Fibroblast of skin of right biceps (primary cell): ENCODE measurements around the gene LRR1.
"Not testable (repeated sequence)": the region's sequence is repeated elsewhere in the genome, so short reads cannot be mapped to it uniquely, and the experiment has no call there.

Source experiments
- DNase-seq: peaks from one replicate; pipeline ENCODE4 v3.0.0-alpha.2; 2013

Gene LRR1

DNA sequence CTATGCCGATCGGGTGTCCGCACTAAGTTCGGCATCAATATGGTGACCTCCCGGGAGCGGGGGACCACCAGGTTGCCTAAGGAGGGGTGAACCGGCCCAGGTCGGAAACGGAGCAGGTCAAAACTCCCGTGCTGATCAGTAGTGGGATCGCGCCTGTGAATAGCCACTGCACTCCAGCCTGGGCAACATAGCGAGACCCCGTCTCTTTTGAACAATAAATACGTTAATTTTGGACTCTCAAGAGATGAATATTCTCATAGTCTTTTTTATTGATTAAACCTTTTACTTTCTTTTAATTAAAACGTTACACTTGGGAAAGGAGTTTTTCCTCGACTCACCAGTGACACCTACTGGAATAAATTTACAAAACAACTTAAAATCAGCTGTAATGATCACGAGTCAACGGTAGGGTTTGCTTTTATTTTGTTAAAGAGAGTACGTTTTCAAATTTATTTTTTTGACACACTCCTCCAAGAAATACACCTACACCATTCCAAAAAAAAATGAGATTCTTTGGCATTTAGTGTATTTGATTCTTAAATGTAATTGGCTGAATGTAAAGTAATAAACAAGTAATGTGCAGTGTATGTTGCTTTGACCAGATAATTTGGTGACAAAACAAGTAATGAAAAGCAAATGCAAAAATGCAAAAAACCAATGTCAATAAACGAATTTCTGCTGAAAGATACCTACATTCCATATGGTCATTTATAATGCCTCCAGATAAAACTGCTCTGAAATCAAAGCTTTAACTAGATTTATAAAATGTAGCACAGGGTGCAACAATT lies 11.9 kb upstream of the LRR1 start:
- peak; percentile 84 for DNase-seq

DNA sequence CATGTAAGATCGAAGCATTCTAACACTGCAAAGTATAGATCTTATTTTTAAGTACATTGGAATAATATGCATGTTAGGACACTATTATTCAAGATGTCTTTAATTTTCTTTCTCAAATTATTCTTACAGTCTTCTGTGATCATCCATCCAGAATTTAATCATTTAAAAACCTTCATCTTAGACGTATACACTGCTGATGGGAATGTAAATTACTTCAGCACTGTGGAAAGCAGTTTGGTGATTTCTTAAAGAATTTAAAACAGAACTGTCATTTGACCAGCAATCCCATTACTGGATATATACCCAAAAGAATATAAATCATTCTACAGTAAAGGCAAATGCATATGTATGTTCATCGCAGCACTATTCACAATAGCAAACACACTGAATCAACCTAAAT lies 9.4 kb upstream of the LRR1 start:
- DNase-seq: no peak

DNA sequence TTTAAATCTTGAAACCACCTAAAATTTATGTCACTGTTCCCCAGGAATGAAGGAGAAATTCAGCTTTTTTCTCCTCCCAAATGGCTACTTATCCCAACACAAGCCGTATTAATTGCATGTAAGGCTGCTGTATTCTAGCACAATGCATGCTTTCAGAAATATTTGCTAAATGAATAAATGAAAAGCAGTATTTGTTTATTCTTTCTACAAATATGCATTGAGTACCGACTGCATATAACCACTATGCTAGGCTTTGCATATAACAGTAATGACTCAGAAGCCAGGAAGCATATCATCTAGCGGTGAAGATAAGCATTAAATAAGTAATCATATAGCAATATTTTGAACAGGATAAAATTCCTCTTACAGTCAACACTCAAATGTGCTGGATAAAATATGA lies 5.7 kb upstream of the LRR1 start:
- peak; percentile 78 for DNase-seq

DNA sequence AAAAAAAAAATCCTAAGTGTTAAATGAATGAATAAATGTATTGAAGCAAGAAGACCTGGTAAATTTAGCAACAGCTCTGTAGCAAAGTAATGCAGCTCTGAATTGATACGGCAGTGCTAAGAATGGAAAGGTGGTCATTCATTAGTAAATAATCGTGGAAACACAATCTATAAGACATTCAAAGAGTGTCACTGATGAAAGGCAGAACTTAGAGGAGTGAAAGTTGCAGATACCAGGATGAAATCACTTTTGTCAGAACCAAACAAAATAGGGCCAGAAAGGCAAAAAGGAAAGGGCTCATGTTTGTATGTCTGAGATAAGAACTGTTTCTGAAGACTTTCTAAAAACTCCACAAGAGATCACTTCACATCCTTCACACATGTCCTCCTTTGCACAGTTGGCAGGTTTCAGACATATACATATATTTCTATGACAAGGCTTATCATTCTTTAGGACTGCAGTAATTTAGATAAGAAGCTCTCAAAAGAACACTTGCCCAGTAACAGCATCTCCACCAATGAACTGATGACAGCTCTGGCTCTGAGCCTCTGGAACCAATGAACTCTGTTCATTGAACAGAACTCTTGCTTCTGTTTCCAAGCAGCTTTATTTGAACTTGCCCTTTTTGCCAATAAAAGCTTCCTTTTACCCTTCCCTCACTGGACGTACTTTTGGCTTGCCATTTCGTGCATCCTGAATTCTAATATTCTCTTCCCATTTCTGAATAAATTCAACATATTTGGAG lies 4.2 kb upstream of the LRR1 start:
- peak; percentile 29 for DNase-seq

- DNase-seq: no peak
Observed at GRCh38 chr14:49598189-49598484, 603 bp upstream of the LRR1 start.

- no peak for DNase-seq
Observed at GRCh38 chr14:49607583-49607982, 8.8 kb downstream of the LRR1 start.

- no peak for DNase-seq
Observed at GRCh38 chr14:49612251-49612650, 13.5 kb downstream of the LRR1 start.

- DNase-seq: no peak
Observed at GRCh38 chr14:49612671-49613070, 13.9 kb downstream of the LRR1 start.

DNA sequence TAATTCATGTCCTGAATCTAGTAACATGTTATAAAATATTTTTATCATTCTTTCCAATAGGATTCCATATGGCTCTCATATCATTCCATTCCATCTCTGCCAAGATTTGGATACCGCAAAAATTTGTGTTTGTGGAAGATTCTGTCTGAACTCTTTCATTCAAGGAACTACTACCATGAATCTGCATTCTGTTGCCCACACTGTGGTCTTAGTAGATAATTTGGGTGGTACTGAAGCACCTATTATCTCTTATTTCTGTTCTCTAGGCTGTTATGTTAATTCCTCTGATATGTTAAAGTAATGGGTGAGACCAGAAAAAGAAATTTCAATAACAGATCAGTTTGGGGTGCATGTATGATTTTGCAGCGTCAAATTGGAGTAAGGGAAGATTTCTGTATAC lies 15.5 kb downstream of the LRR1 start:
- no peak for DNase-seq

GRCh38 chr14:49615776-49616175 lies 17.0 kb downstream of the LRR1 start:
- DNase-seq: no peak

GRCh38 chr14:49617852-49618519 lies 19.2 kb downstream of the LRR1 start:
- DNase-seq: no peak

GRCh38 chr14:49619273-49619672 lies 20.5 kb downstream of the LRR1 start:
- DNase-seq: not testable (repeated sequence)

GRCh38 chr14:49619730-49620129 lies 21.0 kb downstream of the LRR1 start:
- no peak for DNase-seq

GRCh38 chr14:49620182-49621113 lies 21.7 kb downstream of the LRR1 start, which contains the start of the genes MGAT2 and RPL36AL:
Gene MGAT2 (plus strand): TSS chr14:49620799. CDS start chr14:49621269, 470 bp downstream.
Gene RPL36AL (minus strand): TSS chr14:49620626. CDS start chr14:49619104, 1,522 bp downstream.
- DNase-seq: peak; percentile 99

DNA sequence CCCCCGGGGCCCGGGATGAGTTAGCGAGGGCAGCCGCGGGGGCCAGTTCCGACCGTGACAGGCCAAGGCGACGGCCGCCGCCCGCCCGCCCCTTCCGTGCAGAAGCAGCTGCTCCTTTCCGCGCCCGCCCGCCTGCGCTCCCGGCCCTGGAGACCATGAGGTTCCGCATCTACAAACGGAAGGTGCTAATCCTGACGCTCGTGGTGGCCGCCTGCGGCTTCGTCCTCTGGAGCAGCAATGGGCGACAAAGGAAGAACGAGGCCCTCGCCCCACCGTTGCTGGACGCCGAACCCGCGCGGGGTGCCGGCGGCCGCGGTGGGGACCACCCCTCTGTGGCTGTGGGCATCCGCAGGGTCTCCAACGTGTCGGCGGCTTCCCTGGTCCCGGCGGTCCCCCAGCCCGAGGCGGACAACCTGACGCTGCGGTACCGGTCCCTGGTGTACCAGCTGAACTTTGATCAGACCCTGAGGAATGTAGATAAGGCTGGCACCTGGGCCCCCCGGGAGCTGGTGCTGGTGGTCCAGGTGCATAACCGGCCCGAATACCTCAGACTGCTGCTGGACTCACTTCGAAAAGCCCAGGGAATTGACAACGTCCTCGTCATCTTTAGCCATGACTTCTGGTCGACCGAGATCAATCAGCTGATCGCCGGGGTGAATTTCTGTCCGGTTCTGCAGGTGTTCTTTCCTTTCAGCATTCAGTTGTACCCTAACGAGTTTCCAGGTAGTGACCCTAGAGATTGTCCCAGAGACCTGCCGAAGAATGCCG lies 22.6 kb downstream of the LRR1 start:
- peak; percentile 73 for DNase-seq

DNA sequence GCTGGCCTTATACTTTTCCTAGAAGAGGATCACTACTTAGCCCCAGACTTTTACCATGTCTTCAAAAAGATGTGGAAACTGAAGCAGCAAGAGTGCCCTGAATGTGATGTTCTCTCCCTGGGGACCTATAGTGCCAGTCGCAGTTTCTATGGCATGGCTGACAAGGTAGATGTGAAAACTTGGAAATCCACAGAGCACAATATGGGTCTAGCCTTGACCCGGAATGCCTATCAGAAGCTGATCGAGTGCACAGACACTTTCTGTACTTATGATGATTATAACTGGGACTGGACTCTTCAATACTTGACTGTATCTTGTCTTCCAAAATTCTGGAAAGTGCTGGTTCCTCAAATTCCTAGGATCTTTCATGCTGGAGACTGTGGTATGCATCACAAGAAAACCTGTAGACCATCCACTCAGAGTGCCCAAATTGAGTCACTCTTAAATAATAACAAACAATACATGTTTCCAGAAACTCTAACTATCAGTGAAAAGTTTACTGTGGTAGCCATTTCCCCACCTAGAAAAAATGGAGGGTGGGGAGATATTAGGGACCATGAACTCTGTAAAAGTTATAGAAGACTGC lies 23.4 kb downstream of the LRR1 start:
- no peak for DNase-seq

- no peak for DNase-seq
Observed at GRCh38 chr14:49623387-49623786, 24.6 kb downstream of the LRR1 start.

- no peak for DNase-seq
Observed at GRCh38 chr14:49623941-49624839, 25.4 kb downstream of the LRR1 start.

DNA sequence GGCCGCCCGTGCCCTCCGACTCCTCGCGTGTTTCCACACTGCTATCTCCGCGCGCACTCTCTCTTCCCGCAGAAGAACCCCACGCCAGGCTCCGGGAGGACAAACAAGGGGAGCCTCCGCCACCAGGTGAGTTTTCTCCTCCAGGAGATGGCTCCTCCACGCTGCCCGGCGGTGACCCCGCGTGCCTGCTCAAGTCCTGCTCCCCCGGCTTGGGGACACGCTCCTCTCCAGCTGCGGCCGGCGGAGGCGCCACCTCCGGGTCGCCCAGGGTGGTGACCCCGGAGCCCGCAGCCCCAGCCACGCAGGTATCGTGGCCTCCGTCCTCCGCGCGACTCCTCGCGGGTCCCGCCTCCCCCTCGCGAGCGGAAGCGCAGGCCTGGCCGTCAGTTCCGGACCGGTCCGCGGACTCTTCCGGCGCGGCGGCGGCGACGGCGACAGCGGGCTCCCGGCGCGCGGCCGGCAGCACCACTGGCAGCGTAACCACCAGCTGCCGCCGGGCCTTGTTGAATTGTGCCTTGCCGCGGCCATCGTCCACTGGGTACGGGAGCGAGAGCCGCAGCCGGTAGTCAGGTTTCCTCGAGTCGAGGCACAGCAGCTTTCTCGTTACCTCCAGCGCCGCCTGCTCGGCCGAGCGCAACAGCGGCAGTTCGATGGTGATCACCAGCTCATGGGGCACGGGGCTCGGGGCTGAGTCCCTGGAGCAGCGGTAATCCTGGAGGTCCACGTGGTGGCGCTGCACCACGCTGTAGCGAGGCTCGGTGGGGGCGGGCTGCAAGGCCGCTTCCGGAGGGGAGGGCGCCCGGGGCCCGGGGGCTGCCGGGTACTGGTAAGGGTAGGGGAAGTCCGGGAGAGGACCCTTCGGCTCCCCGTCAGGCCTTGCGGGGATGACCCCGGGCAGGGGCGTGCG lies 35.2 kb downstream of the LRR1 start:
- DNase-seq: peak; percentile 96
